KOPT-K1 (cell line): Measurements from ENCODE around the gene SLC22A13.

Source experiments
- H3K27ac ChIP-seq: fragments of 200-600 bp; sonication (generic); 2 replicates; pipeline ENCODE4 v1.5.1; 2016; ENCODE audit warnings: antibody characterized with exemption, mild to moderate bottlenecking, low read depth, low read length; ENCODE audit not compliant: poor library complexity, severe bottlenecking
- H3K36me3 ChIP-seq: fragments of 200-600 bp; sonication (generic); 2 replicates; pipeline ENCODE4 v1.5.1; 2017; ENCODE audit warnings: antibody characterized with exemption, mild to moderate bottlenecking, low read length, moderate library complexity; ENCODE audit not compliant: insufficient read depth
- H3K9me3 ChIP-seq: fragments of 200-600 bp; sonication (generic); 2 replicates; pipeline ENCODE4 v1.5.1; 2017; ENCODE audit warnings: antibody characterized with exemption, low read length, mild to moderate bottlenecking; ENCODE audit not compliant: insufficient read depth, poor library complexity, severe bottlenecking

SLC22A13 gene

DNA sequence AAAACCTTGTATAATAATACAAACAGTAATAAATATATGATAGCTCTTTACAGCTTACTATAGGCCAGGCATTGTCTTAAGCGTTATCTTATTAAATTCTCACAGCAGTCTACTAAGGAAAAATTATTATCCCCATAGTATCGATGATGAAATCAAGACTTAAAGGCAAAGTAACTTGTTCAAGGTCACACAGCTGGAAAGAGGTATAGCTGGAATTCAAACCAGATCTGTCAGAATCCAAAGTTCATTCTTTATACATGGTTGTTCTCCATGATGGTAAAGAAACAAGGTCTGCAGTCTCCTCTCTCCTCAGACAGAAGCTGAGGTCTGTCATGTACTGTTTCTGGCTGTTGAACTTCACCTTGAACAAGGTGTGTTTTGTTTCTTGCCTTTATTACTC, 15.4 kb upstream of the SLC22A13 start:
- no peak overlapping the region for H3K27ac ChIP-seq
- H3K36me3 ChIP-seq, result peaks cover 100% of the 10 kb centered on the region
- no peaks in the 10 kb centered on the region for H3K9me3 ChIP-seq

DNA sequence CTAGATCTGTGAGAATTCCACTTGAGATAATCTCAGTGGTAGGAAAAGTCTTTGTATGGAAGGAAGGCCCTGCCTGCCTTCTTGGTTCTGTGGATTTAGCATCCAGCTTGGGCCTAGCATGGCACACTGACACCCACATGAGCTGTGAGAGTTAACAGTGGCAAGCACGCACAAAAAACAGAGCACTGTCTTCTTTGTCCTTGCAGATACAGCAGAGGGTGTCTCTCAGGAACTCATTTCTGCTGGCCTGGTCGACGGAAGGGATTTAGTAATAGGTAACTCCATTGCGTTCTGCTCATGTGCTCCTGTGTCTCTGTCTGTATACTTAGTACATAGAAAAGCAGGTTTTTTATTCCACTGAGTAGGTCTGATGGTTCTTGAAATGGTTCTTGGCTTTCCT, 14.4 kb upstream of the SLC22A13 start:
- Histone ChIP-seq H3K9me3 (no peaks in the 10 kb centered on the region), H3K36me3 (peaks cover 99% of the 10 kb centered on the region), H3K27ac (no peak overlapping the region)

DNA sequence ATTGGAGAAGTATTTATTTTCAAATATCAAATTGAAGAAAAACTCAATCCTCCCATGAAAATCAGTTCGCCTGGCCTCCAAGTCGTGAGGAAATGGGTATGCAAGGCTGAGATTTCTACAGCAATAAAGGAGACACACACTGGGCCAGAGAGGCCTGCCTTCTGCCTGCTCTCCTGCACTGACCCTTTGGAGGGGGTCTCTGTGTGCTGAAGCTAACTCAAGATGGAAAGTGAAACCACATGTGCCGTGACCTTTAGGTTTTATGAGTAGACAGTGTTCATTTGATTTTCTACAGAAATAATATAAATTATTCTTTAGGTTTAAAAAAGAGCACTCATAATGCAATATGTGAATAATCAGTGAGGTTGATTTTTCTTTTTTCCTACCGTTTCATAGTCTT, 11.9 kb upstream of the SLC22A13 start:
- Histone ChIP-seq H3K36me3 (peaks cover 74% of the 10 kb centered on the region), H3K9me3 (no peaks in the 10 kb centered on the region), H3K27ac (no peak overlapping the region)

DNA sequence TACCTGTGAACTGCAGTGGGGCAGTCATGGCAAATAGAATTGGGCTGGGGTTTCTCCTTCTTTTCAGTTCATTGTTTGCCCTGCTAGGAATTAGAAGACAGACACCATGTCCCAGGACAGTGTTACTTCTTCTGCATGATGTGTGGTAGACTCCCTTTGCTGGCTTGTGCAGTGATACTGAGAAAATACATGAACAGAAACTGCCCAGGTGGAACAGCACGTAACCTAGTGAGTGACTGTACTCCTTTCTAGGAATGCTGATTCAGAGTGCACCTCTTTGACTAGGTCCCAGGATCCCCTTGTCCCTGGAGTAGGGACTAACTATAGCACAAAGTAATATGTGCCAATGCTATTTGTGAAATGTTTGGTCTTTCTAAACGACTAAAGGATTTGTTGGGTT, 10.7 kb upstream of the SLC22A13 start:
- Histone ChIP-seq H3K36me3 (peaks cover 63% of the 10 kb centered on the region), H3K27ac (no peak overlapping the region), H3K9me3 (no peaks in the 10 kb centered on the region)

DNA sequence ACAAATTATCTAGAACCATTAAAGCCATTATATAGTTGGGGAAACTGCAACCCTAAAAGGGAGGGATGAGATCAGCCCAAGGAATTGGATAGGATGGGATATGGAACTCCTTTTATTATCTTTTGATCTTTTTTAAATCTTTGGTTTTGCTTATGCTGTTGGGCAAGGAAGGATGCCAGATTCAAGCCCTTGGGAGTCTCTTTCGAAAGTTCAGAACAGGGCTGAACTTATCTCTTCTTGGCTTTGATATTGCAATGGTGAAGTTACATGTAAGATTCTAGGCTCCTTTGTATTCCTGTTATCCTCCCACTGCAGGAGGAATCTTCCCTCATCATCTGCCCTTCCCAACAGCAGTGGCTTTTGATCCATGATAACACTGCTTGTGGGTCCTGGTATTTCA, 10.0 kb upstream of the SLC22A13 start:
- no peak overlapping the region for H3K27ac ChIP-seq
- peaks cover 55% of the 10 kb centered on the region for H3K36me3 ChIP-seq
- H3K9me3 ChIP-seq, result no peaks in the 10 kb centered on the region

DNA sequence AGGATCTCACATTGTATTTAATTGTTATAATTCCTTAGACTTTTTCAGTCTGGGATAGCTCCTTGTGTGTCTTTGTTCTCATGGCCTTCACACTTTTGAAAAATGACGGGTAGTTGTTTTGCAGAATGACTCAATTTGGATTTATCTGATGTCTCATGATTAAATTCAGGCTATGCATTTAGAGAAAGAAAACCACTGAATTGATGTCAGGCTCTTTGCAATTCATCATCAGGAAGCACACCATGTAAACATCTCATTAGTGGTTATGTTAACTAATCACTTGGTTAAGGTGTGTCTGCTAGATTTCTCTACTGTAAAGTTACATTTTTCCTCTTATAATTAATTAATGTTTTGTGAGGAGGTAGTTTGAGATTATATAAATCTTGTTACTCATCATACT, 8.0 kb upstream of the SLC22A13 start:
- Histone ChIP-seq H3K36me3 (peaks cover 40% of the 10 kb centered on the region), H3K27ac (no peak overlapping the region), H3K9me3 (no peaks in the 10 kb centered on the region)

DNA sequence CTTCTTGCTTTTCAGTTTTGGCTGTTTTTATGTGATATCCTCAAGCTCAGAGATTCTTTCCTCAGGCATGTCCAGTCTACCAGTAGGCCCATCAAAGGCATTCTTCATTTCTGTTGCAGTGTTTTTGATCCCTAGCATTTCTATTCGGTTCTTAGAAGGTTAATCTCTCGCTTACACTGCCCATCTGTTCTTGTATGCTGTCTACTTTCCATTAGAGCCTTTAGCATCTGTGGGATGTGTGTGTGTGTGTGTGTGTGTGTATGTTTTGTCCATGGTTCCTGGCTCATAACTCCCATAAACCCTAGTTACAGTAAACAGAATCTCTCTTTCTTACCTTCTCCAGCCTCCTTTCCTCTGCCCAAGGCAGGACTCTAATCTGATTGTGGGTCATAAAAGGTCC, 5.1 kb upstream of the SLC22A13 start:
- peaks cover 11% of the 10 kb centered on the region for H3K36me3 ChIP-seq
- H3K27ac ChIP-seq, result no peak overlapping the region
- no peaks in the 10 kb centered on the region for H3K9me3 ChIP-seq

DNA sequence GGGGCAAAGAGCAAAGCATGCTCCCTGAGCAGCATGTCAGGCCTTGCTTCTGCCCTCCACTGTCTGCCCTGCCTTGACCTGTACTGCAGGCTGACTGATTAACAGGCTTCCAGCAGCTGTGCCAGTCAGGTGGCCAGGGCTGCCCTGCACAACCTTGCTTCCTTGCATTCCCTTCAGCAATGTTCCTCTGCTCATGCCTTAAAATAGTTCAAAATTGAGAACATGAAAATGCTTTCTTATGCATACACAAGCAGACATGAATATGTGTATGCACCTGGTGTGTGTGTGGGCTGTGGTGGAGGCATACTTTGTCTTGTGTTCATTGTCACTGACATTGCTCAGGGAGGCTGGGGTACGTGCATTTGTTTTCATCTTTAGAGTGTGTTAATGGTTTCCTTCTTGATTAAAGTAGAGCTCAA, 1.2 kb upstream of the SLC22A13 start:
- H3K27ac ChIP-seq, result no peak overlapping the region
- H3K9me3 ChIP-seq, result no peaks in the 10 kb centered on the region
- peaks cover 5% of the 10 kb centered on the region; the same call in 1 of the 2 replicates for H3K36me3 ChIP-seq

DNA sequence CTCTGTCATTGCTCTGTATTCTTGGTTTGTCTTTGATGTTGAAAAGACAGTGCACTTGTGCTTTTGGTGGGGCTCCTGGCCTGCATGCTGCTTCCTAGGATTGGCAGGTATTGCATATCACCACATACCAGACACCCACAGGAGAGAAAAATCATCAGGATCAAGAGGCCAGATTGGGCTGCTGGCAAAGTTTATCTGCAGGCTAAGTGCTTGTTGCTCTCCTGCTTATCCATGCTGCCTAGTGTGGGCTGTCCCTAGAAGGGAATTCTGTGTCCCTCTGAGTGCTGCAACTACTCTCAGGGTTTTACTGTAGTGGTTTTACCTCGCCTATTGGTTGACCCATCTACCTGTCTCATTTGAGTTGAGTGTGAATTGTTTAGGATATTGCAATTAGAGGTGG, 833 bp upstream of the SLC22A13 start:
- Histone ChIP-seq H3K36me3 (peaks cover 5% of the 10 kb centered on the region; the same call in 1 of the 2 replicates), H3K27ac (no peak overlapping the region)

DNA sequence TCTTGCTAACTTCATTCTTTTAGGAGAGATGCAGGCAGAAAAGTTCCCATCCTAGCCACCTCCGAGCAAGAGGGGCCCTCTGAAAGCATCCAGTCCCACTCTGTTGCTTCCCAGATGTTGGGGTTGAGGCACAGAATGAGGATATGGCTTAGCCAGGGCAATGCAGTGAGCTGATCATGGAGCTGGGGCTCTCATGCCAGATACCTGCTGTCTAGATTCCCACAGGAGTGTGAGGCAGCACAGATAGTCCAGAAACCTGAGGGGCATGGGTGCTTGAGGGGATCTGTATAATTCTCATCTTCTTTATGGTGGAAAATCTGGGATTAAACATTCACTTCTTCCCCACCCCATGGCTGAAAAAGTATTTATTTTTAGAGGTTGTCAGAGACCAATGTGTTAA, 1.2 kb downstream of the SLC22A13 start:
- Histone ChIP-seq H3K9me3 (no peaks in the 10 kb centered on the region), H3K36me3 (no peaks in the 10 kb centered on the region), H3K27ac (no peak overlapping the region)

More for the DNA sequence above, 833 bp upstream of the SLC22A13 start:
- no peaks in the 10 kb centered on the region for H3K9me3 ChIP-seq

DNA sequence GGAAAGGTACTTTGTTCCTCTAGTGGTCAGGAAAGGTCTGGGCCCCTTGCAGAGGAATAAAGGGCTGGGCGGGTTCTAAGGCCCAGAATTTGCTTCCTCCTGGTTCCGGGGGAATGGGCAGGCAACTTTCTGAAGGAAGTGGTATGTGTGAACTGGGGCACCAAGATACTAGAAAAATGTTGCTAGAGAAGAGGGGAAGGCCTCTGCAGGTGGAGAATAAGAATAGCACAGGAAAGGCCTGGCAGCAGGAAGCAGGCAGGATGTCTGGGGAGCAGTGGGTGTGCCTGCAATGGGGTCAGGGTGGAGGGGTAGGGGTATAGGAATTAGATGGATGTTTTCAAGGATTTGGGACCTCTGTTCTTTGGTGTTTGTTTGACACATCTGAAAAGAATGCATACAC, 2.0 kb downstream of the SLC22A13 start:
- Histone ChIP-seq H3K27ac (peak overlapping the region; percentile 19), H3K9me3 (no peaks in the 10 kb centered on the region), H3K36me3 (no peaks in the 10 kb centered on the region)

DNA sequence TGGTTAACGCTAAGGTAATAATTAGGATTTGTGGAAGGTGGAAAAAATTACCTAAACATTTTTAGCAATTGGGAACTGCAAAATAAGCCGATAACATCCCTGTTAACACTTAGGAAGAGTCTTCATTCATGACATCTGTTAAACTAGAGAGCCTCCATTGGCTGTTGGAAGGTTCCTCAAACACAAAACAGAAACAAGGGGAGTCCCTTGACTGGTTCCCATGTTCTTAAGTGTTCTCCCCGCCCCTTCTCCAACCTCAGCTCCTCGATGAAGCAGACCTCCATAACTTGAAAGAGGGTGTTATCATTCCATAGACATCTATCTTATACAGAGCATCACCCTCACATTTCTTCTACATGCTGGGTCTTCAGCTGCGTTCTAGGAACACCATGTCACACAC, 2.5 kb downstream of the SLC22A13 start:
- no peaks in the 10 kb centered on the region for H3K9me3 ChIP-seq
- H3K36me3 ChIP-seq, result no peaks in the 10 kb centered on the region
- H3K27ac ChIP-seq, result no peak overlapping the region

DNA sequence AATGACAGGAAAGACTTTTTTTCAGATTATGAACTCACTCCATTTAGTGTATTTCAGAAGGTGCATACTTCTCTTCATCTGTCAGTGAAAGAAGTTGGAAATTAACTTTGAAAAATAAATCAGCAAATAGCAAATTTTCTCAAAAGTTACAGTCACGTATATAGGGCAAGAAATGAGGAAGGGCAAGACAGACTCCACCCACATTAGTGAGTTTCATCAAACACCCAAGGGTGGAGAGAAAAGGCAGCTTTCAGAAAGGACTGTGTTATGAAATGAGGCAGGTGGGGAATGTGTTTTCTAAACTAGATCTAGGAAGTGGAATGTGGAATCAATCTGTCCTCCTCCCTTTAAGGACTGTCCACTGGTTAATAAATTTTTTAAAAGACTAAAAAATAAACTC, 2.9 kb downstream of the SLC22A13 start:
- Histone ChIP-seq H3K36me3 (no peaks in the 10 kb centered on the region), H3K9me3 (no peaks in the 10 kb centered on the region), H3K27ac (no peak overlapping the region)

DNA sequence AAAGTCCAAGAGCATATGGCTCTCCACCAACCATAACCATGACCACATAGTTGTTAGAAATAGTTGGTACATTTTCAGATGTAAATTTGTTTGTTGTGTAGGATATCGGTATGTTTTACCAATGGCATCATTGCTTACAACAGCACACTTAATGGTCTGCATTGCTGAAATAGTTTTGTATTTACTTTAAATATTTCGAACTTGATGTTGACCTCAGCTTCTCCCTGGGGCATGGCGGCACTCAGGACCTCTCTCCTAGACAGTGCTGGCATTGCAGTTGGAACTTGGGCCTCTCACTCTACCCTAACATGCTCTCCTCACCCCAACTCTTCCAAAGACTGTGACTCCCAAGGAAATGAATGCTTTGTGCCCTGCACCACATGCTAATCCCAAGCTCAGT, 5.0 kb downstream of the SLC22A13 start:
- no peaks in the 10 kb centered on the region for H3K36me3 ChIP-seq
- no peak overlapping the region for H3K27ac ChIP-seq
- no peaks in the 10 kb centered on the region for H3K9me3 ChIP-seq

DNA sequence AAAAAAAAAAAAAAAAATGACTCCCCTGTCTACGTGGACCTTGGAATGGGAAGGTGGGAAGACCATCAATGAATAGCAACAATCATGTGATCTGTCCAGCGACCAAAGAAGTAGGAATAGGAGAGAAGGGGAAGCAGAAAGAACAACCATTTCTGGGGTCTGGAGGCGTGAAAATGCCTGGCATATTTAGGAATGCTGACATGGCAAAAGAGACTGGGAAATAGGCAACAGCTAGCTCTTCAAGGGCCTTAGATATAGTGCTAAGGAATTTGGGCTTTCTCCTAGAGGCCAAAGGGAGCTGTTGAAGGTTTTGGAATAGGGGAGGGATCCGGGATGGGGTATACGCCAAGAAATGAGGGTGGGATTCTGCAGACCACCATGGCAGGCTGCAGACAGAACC, 5.9 kb downstream of the SLC22A13 start:
- Histone ChIP-seq H3K36me3 (no peaks in the 10 kb centered on the region), H3K9me3 (no peaks in the 10 kb centered on the region), H3K27ac (no peak overlapping the region)

DNA sequence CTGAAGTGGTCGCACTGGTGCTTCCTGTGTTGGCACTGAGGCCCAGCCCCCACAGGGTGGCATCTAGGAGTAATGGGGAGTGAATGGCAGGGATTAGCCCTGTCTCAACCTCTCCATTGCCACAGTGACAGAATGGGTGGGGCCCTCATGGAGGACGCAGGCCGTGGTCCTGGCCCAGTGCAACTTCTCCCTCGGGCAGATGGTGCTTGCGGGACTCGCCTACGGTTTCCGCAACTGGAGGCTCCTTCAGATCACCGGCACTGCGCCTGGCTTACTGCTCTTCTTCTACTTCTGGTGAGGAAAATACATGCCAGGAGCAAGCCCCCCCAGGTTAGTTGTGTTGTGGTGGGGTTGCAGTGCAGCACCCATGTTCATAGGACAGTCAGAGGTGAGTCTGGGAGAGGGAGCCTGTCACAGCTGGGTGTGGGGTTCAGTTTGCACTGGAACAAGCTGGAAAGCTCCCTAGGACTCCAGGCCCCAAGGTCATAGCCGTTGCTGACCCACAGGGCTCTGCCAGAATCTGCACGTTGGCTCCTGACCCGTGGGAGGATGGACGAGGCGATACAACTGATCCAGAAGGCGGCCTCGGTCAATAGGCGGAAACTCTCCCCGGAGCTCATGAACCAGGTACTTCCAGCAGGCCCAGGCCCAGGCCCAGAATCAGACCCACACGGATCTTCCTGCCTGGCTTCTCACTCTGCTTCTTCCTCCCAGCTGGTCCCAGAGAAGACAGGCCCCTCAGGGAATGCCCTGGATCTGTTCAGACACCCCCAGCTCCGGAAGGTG, 9.4 kb downstream of the SLC22A13 start:
- Histone ChIP-seq H3K27ac (no peak overlapping the region), H3K9me3 (no peaks in the 10 kb centered on the region), H3K36me3 (no peaks in the 10 kb centered on the region)
